Adrenal gland (tissue), 5 donors: Measurements from ENCODE around the gene ANXA4.

ENCODE experiments used
- CTCF ChIP-seq, 6 experiments: fragments of 450-650 bp in 4 of 6; fragments of 200-600 bp in 2 of 6; sonication (generic) in 1 of 6; IDR thresholded peaks; 1 replicate in 5 of 6; 2 replicates in 1 of 6; pipeline versions ENCODE4 v1.5.1 to v1.8.0; 2016 to 2021; ENCODE audit warnings: antibody characterized with exemption in 6 of 6, mild to moderate bottlenecking in 2 of 6, moderate library complexity in 1 of 6
- POLR2A ChIP-seq, 2 donors: fragments of 450-650 bp; IDR thresholded peaks; one replicate each; pipeline ENCODE4 v1.6.1; 2017; ENCODE audit warnings: antibody characterized with exemption in 2 of 2, mild to moderate bottlenecking in 2 of 2, moderate library complexity in 1 of 2
- donor health status: DM: no; HTN: no; CAD: no.

- no peak for TF ChIP-seq POLR2A (IDR thresholded peaks at IDR 0.05)
- no peak for TF ChIP-seq CTCF (IDR thresholded peaks at IDR 0.05)
Observed at GRCh38 chr2:69805887-69806286, 64.0 kb downstream of the ANXA4 start.
